Activated T-cell treated with anti-CD3 and anti-CD28 coated beads, Interleukin-2, amount 50 U/mL, for 24 hours (primary cell): ENCODE data around the gene NFATC1.

Experiments
- DNase-seq: peaks from one replicate; pipeline ENCODE4 v3.0.0-alpha.2; 2020
- H3K27ac Mint-ChIP-seq: 2 replicates; pipeline ENCODE4 v1.8.0; 2020; ENCODE audit warnings: mild to moderate bottlenecking, mixed read lengths
- H3K27me3 Mint-ChIP-seq: 2 replicates; pipeline ENCODE4 v1.8.0; 2020; ENCODE audit warnings: mixed read lengths
- H3K36me3 Mint-ChIP-seq: 2 replicates; pipeline ENCODE4 v1.8.0; 2020; ENCODE audit warnings: low read depth, mixed read lengths
- H3K4me1 Mint-ChIP-seq: 2 replicates; pipeline ENCODE4 v1.8.0; 2020; ENCODE audit warnings: low read depth, mixed read lengths
- H3K4me3 Mint-ChIP-seq: 2 replicates; pipeline ENCODE4 v1.8.0; 2020; ENCODE audit warnings: mild to moderate bottlenecking, moderate library complexity, mixed read lengths
- H3K9me3 Mint-ChIP-seq: 2 replicates; pipeline ENCODE4 v1.8.0; 2020; ENCODE audit warnings: mixed read lengths

Gene NFATC1

GRCh38 chr18:79438898-79439627 lies 43.3 kb downstream of the NFATC1 start:
- Mint-ChIP-seq H3K9me3 (no peaks in the 10 kb centered on the region), H3K4me1 (peaks cover 70% of the 10 kb centered on the region), H3K27ac (peak overlapping the region; percentile 81), H3K27me3 (no peaks in the 10 kb centered on the region), H3K36me3 (peaks cover 94% of the 10 kb centered on the region), H3K4me3 (no peak overlapping the region)
- DNase-seq = peak; percentile 56

GRCh38 chr18:79439628-79440023 lies 43.9 kb downstream of the NFATC1 start:
- Mint-ChIP-seq H3K4me1 (peaks cover 67% of the 10 kb centered on the region), H3K27ac (peak overlapping the region; percentile 81)

GRCh38 chr18:79440316-79441110 lies 44.8 kb downstream of the NFATC1 start:
- DNase-seq = no peak
- Mint-ChIP-seq H3K27ac (peak overlapping the region; percentile 81), H3K4me1 (peaks cover 63% of the 10 kb centered on the region), H3K36me3 (peaks cover 93% of the 10 kb centered on the region), H3K4me3 (no peak overlapping the region), H3K27me3 (no peaks in the 10 kb centered on the region), H3K9me3 (no peaks in the 10 kb centered on the region)

More at GRCh38 chr18:79439628-79440023, 43.9 kb downstream of the NFATC1 start:
- Mint-ChIP-seq H3K9me3 (no peaks in the 10 kb centered on the region), H3K4me3 (no peak overlapping the region), H3K36me3 (peaks cover 93% of the 10 kb centered on the region), H3K27me3 (no peaks in the 10 kb centered on the region)
- no peak for DNase-seq

GRCh38 chr18:79441420-79441819 lies 45.7 kb downstream of the NFATC1 start:
- no peak overlapping the region for H3K4me3 Mint-ChIP-seq
- peaks cover 64% of the 10 kb centered on the region for H3K4me1 Mint-ChIP-seq
- H3K36me3 Mint-ChIP-seq = peaks cover 95% of the 10 kb centered on the region
- peak overlapping the region; percentile 68 for H3K27ac Mint-ChIP-seq
- no peaks in the 10 kb centered on the region for H3K27me3 Mint-ChIP-seq
- no peaks in the 10 kb centered on the region for H3K9me3 Mint-ChIP-seq
- DNase-seq = no peak

GRCh38 chr18:79442508-79443221 lies 46.9 kb downstream of the NFATC1 start:
- Mint-ChIP-seq H3K27ac (peak overlapping the region; percentile 47), H3K4me1 (peaks cover 69% of the 10 kb centered on the region), H3K27me3 (no peaks in the 10 kb centered on the region), H3K9me3 (no peaks in the 10 kb centered on the region), H3K36me3 (peaks cover 97% of the 10 kb centered on the region), H3K4me3 (no peak overlapping the region)
- DNase-seq = no peak

GRCh38 chr18:79445221-79445620 lies 49.5 kb downstream of the NFATC1 start:
- H3K4me3 Mint-ChIP-seq = no peak overlapping the region
- no peaks in the 10 kb centered on the region for H3K9me3 Mint-ChIP-seq
- peak overlapping the region; percentile 82 for H3K27ac Mint-ChIP-seq
- DNase-seq = no peak
- H3K27me3 Mint-ChIP-seq = no peaks in the 10 kb centered on the region
- H3K4me1 Mint-ChIP-seq = peaks cover 45% of the 10 kb centered on the region
- H3K36me3 Mint-ChIP-seq = peaks cover 95% of the 10 kb centered on the region

GRCh38 chr18:79445696-79446561 lies 50.2 kb downstream of the NFATC1 start:
- Mint-ChIP-seq H3K27me3 (no peaks in the 10 kb centered on the region), H3K27ac (peak overlapping the region; percentile 82), H3K4me1 (peaks cover 39% of the 10 kb centered on the region), H3K36me3 (peaks cover 94% of the 10 kb centered on the region), H3K9me3 (no peaks in the 10 kb centered on the region), H3K4me3 (no peak overlapping the region)
- DNase-seq = no peak

- Mint-ChIP-seq H3K27ac (peak overlapping the region; percentile 72), H3K9me3 (no peaks in the 10 kb centered on the region), H3K4me3 (no peak overlapping the region), H3K27me3 (no peaks in the 10 kb centered on the region), H3K36me3 (peaks cover 94% of the 10 kb centered on the region), H3K4me1 (peaks cover 31% of the 10 kb centered on the region)
- no peak for DNase-seq
These were observed 51.2 kb downstream of the NFATC1 start for GRCh38 chr18:79446931-79447330.

- no peak for DNase-seq
- H3K36me3 Mint-ChIP-seq = peaks cover 94% of the 10 kb centered on the region
- no peak overlapping the region for H3K4me3 Mint-ChIP-seq
- peaks cover 30% of the 10 kb centered on the region for H3K4me1 Mint-ChIP-seq
- no peaks in the 10 kb centered on the region for H3K9me3 Mint-ChIP-seq
- peak overlapping the region; percentile 72 for H3K27ac Mint-ChIP-seq
- no peaks in the 10 kb centered on the region for H3K27me3 Mint-ChIP-seq
These were observed 52.1 kb downstream of the NFATC1 start for GRCh38 chr18:79447703-79448367.

- Mint-ChIP-seq H3K36me3 (peaks cover 94% of the 10 kb centered on the region), H3K27me3 (no peaks in the 10 kb centered on the region), H3K27ac (peak overlapping the region; percentile 40), H3K4me1 (peaks cover 27% of the 10 kb centered on the region), H3K9me3 (no peaks in the 10 kb centered on the region), H3K4me3 (no peak overlapping the region)
- no peak for DNase-seq
These were observed 52.9 kb downstream of the NFATC1 start for GRCh38 chr18:79448621-79449020.

- Mint-ChIP-seq H3K9me3 (no peaks in the 10 kb centered on the region), H3K36me3 (peaks cover 93% of the 10 kb centered on the region), H3K4me3 (no peak overlapping the region), H3K27ac (peak overlapping the region; percentile 63), H3K4me1 (peaks cover 27% of the 10 kb centered on the region), H3K27me3 (no peaks in the 10 kb centered on the region)
- no peak for DNase-seq
These were observed 54.0 kb downstream of the NFATC1 start for GRCh38 chr18:79449551-79450288.

GRCh38 chr18:79450289-79451080 lies 54.8 kb downstream of the NFATC1 start:
- H3K9me3 Mint-ChIP-seq = no peaks in the 10 kb centered on the region
- no peak overlapping the region for H3K4me3 Mint-ChIP-seq
- peaks cover 91% of the 10 kb centered on the region for H3K36me3 Mint-ChIP-seq
- H3K27ac Mint-ChIP-seq = peak overlapping the region; percentile 29
- no peaks in the 10 kb centered on the region for H3K27me3 Mint-ChIP-seq
- H3K4me1 Mint-ChIP-seq = peaks cover 21% of the 10 kb centered on the region
- DNase-seq = no peak
